Esophagus muscularis mucosa (tissue), 3 donors: ENCODE data around the gene CKAP5.
"Not testable (repeated sequence)": the region's sequence is repeated elsewhere in the genome, so short reads cannot be mapped to it uniquely, and the experiment has no call there.

Source experiments
- CTCF ChIP-seq, 3 experiments: fragments of 200-600 bp in 2 of 3; fragments of 450-650 bp in 1 of 3; sonication (generic) in 2 of 3; IDR thresholded peaks; one replicate each; pipeline ENCODE4 v1.5.1; 2017 to 2019; ENCODE audit warnings: antibody characterized with exemption in 3 of 3, mild to moderate bottlenecking in 2 of 3, moderate library complexity in 1 of 3
- POLR2A ChIP-seq: fragments of 450-650 bp; IDR thresholded peaks from one replicate; pipeline ENCODE4 v1.6.1; 2017; ENCODE audit warnings: antibody characterized with exemption, moderate library complexity, mild to moderate bottlenecking, low read depth
- POLR2AphosphoS5 ChIP-seq, 2 donors: sonication (generic); formaldehyde crosslinking; IDR thresholded peaks; one replicate each; pipeline ENCODE4 v1.6.1; 2017; ENCODE audit warnings: antibody characterized with exemption in 2 of 2

GRCh38 chr11:46717825-46718154 lies 128.3 kb downstream of the CKAP5 start:
- not testable (repeated sequence) for TF ChIP-seq POLR2AphosphoS5 (IDR thresholded peaks at IDR 0.05); CTCF (IDR thresholded peaks at IDR 0.05); POLR2A
